Raji (cell line): ENCODE data around the gene NDUFA6.
"Not testable (repeated sequence)": the region's sequence is repeated elsewhere in the genome, so short reads cannot be mapped to it uniquely, and the experiment has no call there.

ENCODE experiments used
- POLR2A ChIP-seq: IDR thresholded peaks from 2 replicates; pipeline ENCODE4 v1.6.1; 2011; ENCODE audit warnings: low read depth, low read length, control low read depth; ENCODE audit not compliant: insufficient read depth

Gene NDUFA6

DNA sequence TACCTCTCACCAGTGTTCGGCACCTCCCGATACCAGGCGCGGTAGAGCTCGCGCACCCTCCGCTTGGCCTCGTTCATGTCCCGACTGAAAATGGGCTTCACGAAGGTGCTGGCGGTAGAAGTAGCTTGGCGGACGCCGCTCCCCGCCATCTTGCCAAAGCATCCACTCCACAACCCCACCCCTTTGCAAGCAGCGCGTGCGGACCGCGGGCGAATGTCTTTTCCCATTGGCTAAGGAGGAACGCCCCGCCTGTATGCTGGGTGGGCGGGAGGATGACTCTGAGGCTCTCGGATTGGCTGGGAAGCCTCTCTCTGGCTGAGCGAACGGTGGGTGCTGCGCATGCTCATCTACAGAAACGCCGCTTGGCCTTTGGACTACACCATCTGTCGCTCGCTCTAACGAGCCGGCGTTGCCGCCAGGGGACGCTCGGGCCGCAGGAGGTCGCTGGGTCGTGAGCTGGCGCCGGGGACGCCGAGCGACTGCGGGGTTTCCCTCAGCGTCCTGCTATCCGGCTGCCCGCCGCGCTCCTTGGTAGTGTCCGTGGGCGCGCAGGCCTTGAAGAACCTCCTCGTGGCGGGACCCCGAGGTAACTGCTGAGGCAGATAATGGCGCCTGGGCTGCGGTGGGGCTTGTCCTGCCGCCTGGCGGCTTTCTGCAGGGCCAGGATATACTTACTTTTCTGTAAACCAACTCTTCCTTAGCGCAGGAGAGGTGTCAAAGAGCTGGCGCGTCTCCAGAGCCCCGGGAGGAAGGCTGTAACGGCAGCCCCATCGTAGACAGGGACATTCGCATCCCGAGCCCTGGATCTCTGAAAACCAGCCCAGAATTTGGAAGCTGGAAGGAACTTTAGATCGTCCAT, at the start of gene NDUFA6:
Gene NDUFA6, minus strand, starts transcription at position 177 of the 859 bp plus-strand sequence. Its CDS starts 28 bp downstream, at position 149.
- peak; percentile 88 for TF ChIP-seq POLR2A

- TF ChIP-seq POLR2A = no peak
Observed at GRCh38 chr22:42138972-42139371, 48.4 kb upstream of the NDUFA6 start.

GRCh38 chr22:42138122-42138770, 47.7 kb upstream of the NDUFA6 start:
- TF ChIP-seq POLR2A = no peak

- TF ChIP-seq POLR2A = no peak
Observed at GRCh38 chr22:42134100-42135020, 43.8 kb upstream of the NDUFA6 start.

- no peak for TF ChIP-seq POLR2A
Observed at GRCh38 chr22:42132457-42132856, 41.9 kb upstream of the NDUFA6 start.

DNA sequence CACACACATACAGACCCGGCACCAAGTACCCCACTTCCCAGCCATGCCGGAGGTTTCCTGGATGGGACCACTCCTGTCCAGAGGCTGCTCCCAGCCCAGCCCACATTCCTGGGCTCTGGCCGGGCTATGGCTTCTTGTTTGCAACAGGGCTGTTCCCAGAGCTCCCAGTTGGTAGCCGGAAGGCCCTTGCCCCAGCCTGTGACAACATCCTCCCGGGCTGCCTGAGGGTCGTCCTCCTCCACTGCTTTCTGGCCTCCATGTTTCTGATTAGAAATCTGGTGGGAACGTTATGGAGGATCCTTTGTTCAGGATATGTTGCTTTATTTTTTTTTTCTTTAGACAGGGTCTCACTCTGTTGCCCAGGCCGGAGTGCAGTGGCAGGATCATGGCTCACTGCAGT, 41.0 kb upstream of the NDUFA6 start:
- no peak for TF ChIP-seq POLR2A

DNA sequence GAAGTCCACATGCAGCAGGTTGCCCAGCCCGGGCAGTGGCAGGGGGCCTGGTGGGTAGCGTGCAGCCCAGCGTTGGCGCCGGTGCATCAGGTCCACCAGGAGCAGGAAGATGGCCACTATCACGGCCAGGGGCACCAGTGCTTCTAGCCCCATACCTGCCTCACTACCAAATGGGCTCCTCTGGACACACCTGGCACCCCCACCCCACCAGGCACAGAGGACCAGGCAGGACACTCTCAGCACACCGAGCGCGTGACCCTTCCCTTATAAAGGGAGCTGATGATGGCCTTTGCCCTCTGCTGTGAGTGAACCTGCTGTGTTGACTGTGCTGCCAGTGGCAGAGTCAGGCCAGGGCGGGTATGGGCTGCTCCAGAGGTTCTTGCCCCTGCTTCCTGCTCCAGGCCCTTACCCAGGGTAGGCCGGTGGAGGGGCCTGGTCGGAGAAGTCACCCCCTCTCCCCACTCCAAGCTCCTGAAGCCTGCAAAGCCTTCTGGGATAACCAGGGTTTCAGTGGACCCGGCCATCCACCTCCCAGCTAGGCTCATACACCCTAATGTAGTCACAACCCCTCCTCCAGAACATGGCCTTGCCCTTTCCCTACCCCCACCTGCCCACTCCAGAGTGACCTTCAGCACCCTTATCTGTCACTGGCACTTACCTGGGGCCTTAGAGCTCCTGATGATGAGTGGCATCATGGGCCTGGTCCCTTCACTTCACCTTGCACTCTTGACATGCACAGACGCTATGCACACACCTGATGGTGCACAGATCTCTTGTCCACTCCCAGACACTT, 40.3 kb upstream of the NDUFA6 start, which contains the start of gene CYP2D6:
Gene CYP2D6, minus strand, starts transcription at position 172 of the 793 bp plus-strand sequence. Its CDS starts 19 bp downstream, at position 153.
- TF ChIP-seq POLR2A = not testable (repeated sequence)

DNA sequence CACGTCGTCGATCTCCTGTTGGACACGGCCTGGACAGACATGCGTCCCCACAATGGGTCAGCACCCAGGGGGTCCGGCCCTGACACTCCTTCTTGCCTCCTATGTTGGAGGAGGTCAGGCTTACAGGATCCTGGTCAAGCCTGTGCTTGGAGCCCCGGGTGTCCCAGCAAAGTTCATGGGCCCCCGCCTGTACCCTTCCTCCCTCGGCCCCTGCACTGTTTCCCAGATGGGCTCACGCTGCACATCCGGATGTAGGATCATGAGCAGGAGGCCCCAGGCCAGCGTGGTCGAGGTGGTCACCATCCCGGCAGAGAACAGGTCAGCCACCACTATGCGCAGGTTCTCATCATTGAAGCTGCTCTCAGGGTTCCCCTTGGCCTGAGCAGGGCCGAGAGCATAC, 37.0 kb upstream of the NDUFA6 start:
- no peak for TF ChIP-seq POLR2A

DNA sequence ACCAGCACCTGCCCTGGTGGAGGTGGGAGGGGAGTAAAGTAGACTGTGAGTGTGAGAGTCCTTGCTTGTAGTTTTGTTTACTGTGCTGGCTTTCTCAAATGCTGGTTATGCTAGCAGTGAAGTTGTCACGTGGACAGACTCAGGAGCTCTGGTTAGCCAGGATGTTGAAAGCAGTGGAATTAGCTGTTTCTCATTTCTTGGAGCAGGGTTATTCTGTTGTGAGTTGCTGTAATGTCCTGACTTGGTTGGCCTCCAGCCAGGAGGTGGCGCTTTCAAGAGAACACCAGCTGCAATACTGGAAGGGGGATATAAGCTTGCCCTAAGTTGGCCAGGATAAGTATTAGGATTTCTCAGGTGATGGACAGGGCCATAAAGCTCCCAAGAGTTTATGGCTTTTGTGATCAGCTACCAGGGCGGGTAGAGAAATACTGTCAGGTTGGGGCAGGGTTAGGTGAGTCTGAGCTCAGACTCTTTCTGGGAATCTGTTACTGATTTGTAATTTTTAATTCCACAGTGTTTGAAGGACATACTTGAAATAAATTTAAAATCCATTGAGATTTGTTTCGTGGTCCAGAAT, 26.4 kb upstream of the NDUFA6 start:
- no peak for TF ChIP-seq POLR2A

GRCh38 chr22:42114721-42115120, 24.1 kb upstream of the NDUFA6 start:
- TF ChIP-seq POLR2A = no peak

GRCh38 chr22:42111798-42112197, 21.2 kb upstream of the NDUFA6 start:
- TF ChIP-seq POLR2A = no peak

- TF ChIP-seq POLR2A = no peak
Observed at GRCh38 chr22:42108848-42109247, 18.3 kb upstream of the NDUFA6 start.

DNA sequence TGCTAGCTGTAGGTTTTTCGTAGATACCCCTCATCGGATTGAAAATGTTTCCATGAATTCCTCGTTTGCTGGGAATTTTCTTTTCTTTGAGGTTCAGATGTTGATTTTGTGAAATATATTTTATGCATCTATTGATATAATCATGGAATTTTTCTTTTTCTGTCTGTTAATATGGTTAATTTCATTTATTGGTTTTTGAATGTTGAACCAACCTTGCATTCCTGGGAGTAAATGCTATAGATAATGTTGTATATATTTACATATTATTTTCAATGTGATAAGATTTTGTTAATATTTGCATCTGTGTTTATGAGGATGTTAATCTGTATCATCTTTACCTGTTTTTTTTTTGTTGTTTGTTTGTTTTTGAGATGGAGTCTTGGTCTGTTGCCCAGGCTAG, 10.6 kb upstream of the NDUFA6 start:
- TF ChIP-seq POLR2A = no peak

- TF ChIP-seq POLR2A = no peak
Observed at GRCh38 chr22:42091455-42091782, 847 bp upstream of the NDUFA6 start.
